PC-3 (cell line): ENCODE data around the gene RNF144B.

ENCODE experiments used
- CTCF ChIP-seq: fragments of 300-600 bp; sonication (generic); conservative IDR thresholded peaks from 2 replicates; pipeline ENCODE4 v1.5.1; 2017; ENCODE audit warnings: antibody characterized with exemption, low read depth, mild to moderate bottlenecking, low read length
- EZH2phosphoT487 ChIP-seq: fragments of 300-600 bp; sonication (generic); IDR thresholded peaks from 2 replicates; pipeline ENCODE4 v1.6.1; 2018; ENCODE audit warnings: mild to moderate bottlenecking, antibody characterized with exemption, low read length, borderline replicate concordance

DNA sequence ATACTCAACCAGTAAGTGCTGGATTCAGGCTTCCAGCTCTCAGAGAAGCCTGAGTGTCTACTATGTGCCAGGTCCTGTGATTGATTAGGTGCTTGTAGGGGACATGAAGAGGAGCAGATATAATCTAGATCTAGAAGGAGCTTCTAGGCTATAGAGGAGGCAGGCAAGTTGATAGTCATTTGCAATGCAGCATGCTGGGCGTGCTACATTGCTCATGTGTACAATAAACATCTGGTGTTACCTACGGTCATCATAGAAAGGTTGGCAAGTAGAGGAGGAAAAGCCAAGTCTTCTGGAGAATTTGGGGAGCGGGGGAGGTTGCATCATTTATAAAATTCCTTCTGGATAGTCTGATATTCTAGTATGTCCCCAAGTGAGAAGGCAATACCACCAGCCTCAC, 33.2 kb downstream of the RNF144B start:
- TF ChIP-seq CTCF (no peak), EZH2phosphoT487 (no peak)
